Thymus (tissue), 11 donors: Measurements from ENCODE around the gene CFAP77. TPM values are rescaled to one million over a fixed set of nuclear protein-coding genes. Genes with fewer than 3 reads are reported as not detected.

Source experiments
- DNase-seq, 9 donors: peaks; one replicate each; pipeline ENCODE4 v3.0.0-alpha.2; 2013; ENCODE audit warnings: low spot score in 9 of 9, low read depth in 6 of 9, missing footprints in 1 of 9
- H3K27ac ChIP-seq, 2 donors: one replicate each; pipeline ENCODE4 v1.5.1; 2013; ENCODE audit warnings: control low read depth in 1 of 2, low read depth in 1 of 2, low read length in 1 of 2, mild to moderate bottlenecking in 1 of 2, moderate library complexity in 1 of 2
- H3K27me3 ChIP-seq, 2 donors: one replicate each; pipeline ENCODE4 v1.5.1; 2013; ENCODE audit warnings: low read length in 1 of 2; ENCODE audit not compliant: control insufficient read depth in 2 of 2, insufficient read depth in 1 of 2
- H3K36me3 ChIP-seq, 2 donors: one replicate each; pipeline ENCODE4 v1.5.1; 2013; ENCODE audit warnings: low read length in 1 of 2, mild to moderate bottlenecking in 1 of 2, moderate library complexity in 1 of 2; ENCODE audit not compliant: control insufficient read depth in 2 of 2, insufficient read depth in 2 of 2
- H3K4me1 ChIP-seq, 2 donors: one replicate each; pipeline ENCODE4 v1.5.1; 2013; ENCODE audit warnings: low read length in 2 of 2; ENCODE audit not compliant: control insufficient read depth in 2 of 2, insufficient read depth in 2 of 2
- H3K4me3 ChIP-seq, 2 donors: one replicate each; pipeline ENCODE4 v1.5.1; 2013; ENCODE audit warnings: low read length in 2 of 2, control low read depth in 1 of 2, mild to moderate bottlenecking in 1 of 2
- H3K9me3 ChIP-seq, 2 donors: one replicate each; pipeline ENCODE4 v1.5.1; 2013; ENCODE audit warnings: low read length in 1 of 2, mild to moderate bottlenecking in 1 of 2; ENCODE audit not compliant: control insufficient read depth in 2 of 2, insufficient read depth in 1 of 2
- WGBS: extraction: QIAGEN DNeasy Blood & Tissue Kit; methylation state at CpG from one replicate; pipeline ENCODE4 v1.1.7; 2013; 5-methylcytosine and 5-hydroxymethylcytosine counted together
- polyA plus RNA-seq: library from polyadenylated mRNA; stranded (reverse); fragments of 200-250 nt; gene quantifications from one replicate; pipeline ENCODE4 v1.2.3, GENCODE V29; 2013
- total RNA-seq: library from RNA; stranded (reverse); fragments of 120-200 nt; gene quantifications from one replicate; pipeline ENCODE4 v1.2.4, GENCODE V29; 2013
- donor health status: healthy.

The CFAP77 gene
- total and polyA plus RNA-seq, 2 donors, result 0.05 to 0.11 TPM

DNA sequence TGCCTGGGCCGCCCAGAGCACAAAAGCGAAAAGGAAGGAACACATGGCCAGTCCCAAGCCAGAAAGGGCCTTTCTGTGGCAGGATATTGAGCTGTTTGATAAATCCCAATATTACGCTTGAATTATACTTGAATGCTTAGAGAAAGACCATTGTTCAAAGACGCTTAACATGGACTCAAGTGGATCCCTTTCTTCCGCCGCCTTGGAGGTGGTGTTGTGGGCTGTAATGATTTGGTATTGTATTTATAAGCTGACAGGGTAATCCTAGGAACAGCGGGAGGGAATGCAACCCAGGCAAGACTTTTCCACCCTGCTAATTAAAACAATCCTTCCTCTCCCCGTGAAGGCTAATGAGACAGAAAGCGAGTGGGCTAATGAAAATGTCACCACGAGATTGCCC is 24.9 kb downstream of the CFAP77 start:
- Histone ChIP-seq H3K9me3 (no peaks in the 10 kb centered on the region), H3K4me3 (no peak overlapping the region), H3K27ac (no peak overlapping the region), H3K4me1 (no peaks in the 10 kb centered on the region), H3K36me3 (no peaks in the 10 kb centered on the region), H3K27me3 (peaks cover 2 to 12% of the 10 kb centered on the region in 2 donors)
- WGBS, result 76% methylated on average over 10 of the region's 10 CpGs
- no peak for DNase-seq

DNA sequence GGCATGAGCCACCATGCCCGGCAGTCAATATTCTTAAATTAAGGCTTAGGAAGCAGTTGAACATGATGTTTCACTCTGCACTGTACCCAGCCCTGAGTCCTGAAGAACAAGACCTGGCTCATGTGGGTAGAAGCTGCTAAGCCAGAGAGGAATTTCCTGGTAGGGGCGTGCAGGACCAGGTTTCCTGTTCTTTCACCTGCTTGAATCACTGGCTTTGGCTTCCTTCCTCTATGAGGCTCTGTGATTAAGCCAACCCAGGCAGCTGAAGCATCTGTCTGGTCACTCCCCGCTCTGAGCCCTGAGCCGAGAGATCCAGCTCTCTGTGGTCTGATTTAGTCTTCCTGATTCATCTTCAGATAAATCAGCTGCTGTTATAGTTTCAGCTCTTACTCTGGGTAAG is 29.1 kb downstream of the CFAP77 start:
- no peak for DNase-seq
- Histone ChIP-seq H3K4me3 (no peak overlapping the region), H3K36me3 (no peaks in the 10 kb centered on the region), H3K27ac (no peak overlapping the region), H3K27me3 (peaks cover 4 to 28% of the 10 kb centered on the region in 2 donors), H3K4me1 (no peaks in the 10 kb centered on the region), H3K9me3 (peaks cover 0 to 5% of the 10 kb centered on the region in 2 donors)
- WGBS, result 42% methylated on average over 4 of the region's 4 CpGs

DNA sequence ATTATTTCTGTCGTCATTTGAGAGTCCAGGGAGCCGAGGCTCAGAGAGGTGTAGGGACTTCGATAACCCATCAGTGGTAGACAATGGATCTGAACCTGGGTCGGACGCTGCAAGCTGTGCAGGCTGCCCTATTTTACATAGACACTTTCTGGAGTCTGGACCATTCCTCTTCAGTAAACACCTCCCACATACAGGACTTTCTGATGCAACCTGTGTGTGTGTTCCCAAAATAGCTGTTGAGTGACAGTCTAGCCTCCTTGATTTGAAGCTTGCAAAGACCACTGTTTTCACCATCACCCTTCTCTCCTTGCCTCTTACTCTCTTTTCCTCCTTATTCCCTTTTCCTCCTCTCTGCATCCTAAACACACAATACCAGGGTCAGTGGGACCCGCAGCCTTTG is 30.7 kb downstream of the CFAP77 start:
- Histone ChIP-seq H3K4me1 (no peaks in the 10 kb centered on the region), H3K27me3 (peaks cover 4 to 27% of the 10 kb centered on the region in 2 donors), H3K27ac (no peak overlapping the region), H3K36me3 (no peaks in the 10 kb centered on the region), H3K4me3 (no peak overlapping the region), H3K9me3 (peaks cover 0 to 5% of the 10 kb centered on the region in 2 donors)
- DNase-seq, result no peak
- 81% methylated on average over 6 of the region's 6 CpGs for WGBS

DNA sequence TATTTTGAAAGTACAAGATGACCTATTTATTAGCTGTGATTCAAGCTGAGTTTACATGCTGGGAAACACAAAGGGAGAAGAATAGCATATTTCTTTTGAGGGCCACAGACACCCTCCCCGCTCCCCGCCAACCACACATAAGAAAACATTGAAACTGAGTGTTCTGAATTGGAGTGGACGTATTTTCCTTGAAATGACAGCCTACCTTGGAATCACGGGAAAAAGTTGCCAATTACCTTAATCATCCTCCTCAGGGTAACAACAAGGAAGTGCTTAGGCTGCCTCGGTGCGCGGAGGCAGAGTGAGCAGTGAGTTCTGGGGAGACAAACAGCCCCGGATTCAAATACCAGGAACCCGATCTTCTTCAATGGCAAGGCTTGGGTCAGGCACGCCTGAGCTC is 31.4 kb downstream of the CFAP77 start:
- Histone ChIP-seq H3K27ac (no peak overlapping the region), H3K9me3 (peaks cover 0 to 5% of the 10 kb centered on the region in 2 donors), H3K4me1 (no peaks in the 10 kb centered on the region), H3K36me3 (no peaks in the 10 kb centered on the region), H3K27me3 (peaks cover 4 to 27% of the 10 kb centered on the region in 2 donors), H3K4me3 (no peak overlapping the region)
- WGBS, result 56% methylated on average over 10 of the region's 10 CpGs
- no peak for DNase-seq

DNA sequence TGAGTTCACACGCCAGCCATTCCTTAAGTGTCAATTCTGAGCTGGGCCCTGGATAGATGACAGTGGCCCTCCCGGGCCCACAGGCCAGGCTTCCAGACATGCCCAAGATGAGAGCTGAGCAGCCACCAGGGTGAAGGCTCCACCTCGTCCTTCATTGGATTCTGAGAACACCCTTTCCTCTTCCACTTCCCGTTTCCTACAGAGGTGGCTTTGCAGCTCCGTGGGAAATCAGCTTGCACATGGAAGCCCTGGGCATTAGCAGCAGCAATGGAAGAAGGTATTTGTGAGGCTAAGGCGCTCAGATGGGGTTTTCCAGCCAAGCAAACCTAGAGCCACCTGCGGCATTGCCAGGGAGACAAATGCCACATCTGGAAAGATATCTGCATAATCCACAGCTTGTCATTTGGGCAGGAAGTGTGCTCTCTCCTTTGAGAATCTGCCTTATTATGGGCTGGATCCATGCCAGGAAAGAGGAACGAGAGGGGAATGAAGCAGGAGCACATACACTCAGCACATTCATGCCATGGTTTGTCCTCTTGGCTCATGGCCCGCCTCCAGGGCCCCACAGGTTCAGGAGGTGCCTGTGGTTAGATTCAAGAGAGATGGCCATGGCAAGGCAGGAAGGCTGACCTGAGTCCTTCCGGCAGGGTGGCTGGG is 34.1 kb downstream of the CFAP77 start:
- WGBS, result 63% methylated on average over 10 of the region's 10 CpGs
- no peaks in the 10 kb centered on the region for H3K4me1 ChIP-seq
- DNase-seq, result no peak

DNA sequence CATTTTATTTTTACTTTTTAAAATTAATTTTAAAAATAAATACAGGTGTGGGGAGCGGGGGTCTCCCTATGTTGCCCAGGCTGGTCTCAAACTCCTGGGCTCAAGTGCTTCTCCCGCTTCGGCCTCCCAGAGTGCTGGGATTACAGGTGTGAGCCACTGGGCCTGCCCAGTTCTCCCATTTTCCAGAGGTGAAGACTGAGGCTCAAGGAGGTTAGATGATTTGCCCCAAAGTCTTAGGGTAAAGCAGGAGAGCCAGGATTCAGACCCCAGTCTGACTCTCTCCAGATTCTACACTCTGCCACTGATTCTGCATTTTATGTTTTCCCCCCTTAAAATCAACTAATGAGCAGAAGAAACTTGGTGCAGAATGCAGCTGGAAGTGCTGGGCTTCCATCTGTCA is 36.9 kb downstream of the CFAP77 start:
- WGBS, result 97% methylated on average over 3 of the region's 3 CpGs
- Histone ChIP-seq H3K4me1 (no peaks in the 10 kb centered on the region), H3K27me3 (peaks cover 6 to 15% of the 10 kb centered on the region in 2 donors), H3K9me3 (peaks cover 0 to 5% of the 10 kb centered on the region in 2 donors), H3K4me3 (no peak overlapping the region), H3K27ac (no peak overlapping the region), H3K36me3 (no peaks in the 10 kb centered on the region)
- no peak for DNase-seq

More for the DNA sequence above, 34.1 kb downstream of the CFAP77 start:
- Histone ChIP-seq H3K27ac (no peak overlapping the region), H3K27me3 (peaks cover 6 to 29% of the 10 kb centered on the region in 2 donors), H3K4me3 (no peak overlapping the region), H3K36me3 (no peaks in the 10 kb centered on the region), H3K9me3 (peaks cover 0 to 5% of the 10 kb centered on the region in 2 donors)

DNA sequence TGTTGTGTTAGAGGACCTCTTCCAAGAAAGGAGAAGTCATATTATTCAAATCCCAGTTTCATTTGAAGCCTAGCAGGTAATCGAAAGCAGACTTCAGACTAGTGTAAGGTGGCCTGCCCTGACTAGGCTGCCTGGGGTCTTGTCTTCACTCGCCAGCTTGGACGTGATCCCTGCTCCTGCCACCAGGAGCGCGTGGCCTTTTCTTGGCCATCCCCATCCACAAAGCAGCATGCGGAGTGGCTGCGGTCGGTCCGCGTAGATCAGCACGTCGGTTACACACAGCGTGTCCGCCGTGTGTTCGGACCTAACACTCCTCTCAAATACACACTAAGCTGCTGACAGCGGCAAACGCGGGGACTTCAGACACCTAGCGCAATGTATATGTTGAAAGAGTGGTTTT is 37.3 kb downstream of the CFAP77 start:
- Histone ChIP-seq H3K36me3 (no peaks in the 10 kb centered on the region), H3K9me3 (peaks cover 0 to 5% of the 10 kb centered on the region in 2 donors), H3K4me1 (no peaks in the 10 kb centered on the region), H3K27me3 (peaks cover 6 to 14% of the 10 kb centered on the region in 2 donors), H3K4me3 (no peak overlapping the region), H3K27ac (no peak overlapping the region)
- no peak for DNase-seq
- 67% methylated on average over 20 of the region's 20 CpGs for WGBS

DNA sequence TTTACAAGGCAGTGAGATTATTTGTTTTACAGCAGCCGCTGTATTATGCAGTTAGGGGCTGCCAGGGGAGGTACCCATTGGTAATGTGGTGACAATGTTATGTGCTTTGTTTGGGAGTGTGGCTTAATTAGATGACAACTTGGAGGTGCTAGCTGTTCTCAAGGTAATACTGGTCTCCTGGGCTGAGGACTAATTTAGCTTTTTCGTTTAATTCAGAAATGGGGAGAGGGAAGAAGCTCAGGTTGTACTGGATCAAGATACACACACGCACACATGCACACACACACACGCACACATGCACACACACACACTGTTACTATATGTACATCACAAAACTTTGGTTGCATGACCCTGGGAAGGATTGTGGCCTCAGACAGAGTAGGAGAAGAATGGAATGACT is 37.9 kb downstream of the CFAP77 start:
- DNase-seq, result no peak
- 90% methylated on average over 4 of the region's 4 CpGs for WGBS
- Histone ChIP-seq H3K27ac (no peak overlapping the region), H3K4me3 (no peak overlapping the region), H3K36me3 (no peaks in the 10 kb centered on the region), H3K4me1 (no peaks in the 10 kb centered on the region), H3K9me3 (peaks cover 0 to 5% of the 10 kb centered on the region in 2 donors), H3K27me3 (peaks cover 6 to 15% of the 10 kb centered on the region in 2 donors)

DNA sequence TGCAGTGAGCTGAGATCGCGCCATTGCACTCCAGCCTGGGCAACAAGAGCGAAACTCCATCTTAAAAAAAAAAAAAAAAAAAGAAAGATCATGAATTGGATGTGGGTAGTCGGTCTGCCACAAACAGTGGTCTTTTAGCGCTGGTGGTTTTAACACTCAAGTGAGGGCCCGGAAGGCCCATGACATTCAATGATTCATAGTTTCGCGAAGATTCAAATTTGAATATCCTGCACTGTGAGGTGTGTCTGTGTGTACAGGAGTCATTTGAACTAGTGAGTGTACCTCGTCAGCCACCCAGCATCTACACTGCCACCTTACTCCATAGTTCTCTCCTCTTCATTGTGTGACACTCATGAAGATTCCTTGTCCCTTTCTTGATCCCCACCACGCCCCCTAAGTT is 41.3 kb downstream of the CFAP77 start:
- no peak overlapping the region for H3K27ac ChIP-seq
- H3K36me3 ChIP-seq, result no peaks in the 10 kb centered on the region
- peaks cover 2 to 8% of the 10 kb centered on the region in 2 donors for H3K27me3 ChIP-seq
- H3K4me1 ChIP-seq, result no peaks in the 10 kb centered on the region
- H3K4me3 ChIP-seq, result no peak overlapping the region
- no peak for DNase-seq
- no peaks in the 10 kb centered on the region for H3K9me3 ChIP-seq
- WGBS, result 83% methylated on average over 10 of the region's 10 CpGs
